B cell (primary cell): ENCODE measurements around the gene NUDT12. TPM values are rescaled to one million over a fixed set of nuclear protein-coding genes. Genes with fewer than 3 reads are reported as not detected.

Source experiments
- ATAC-seq: fragments of 200-7000 bp; cut with Tn5 transposase; one replicate; pipeline ENCODE4 v1.10.0; 2021; ENCODE audit warnings: low read depth, mild to moderate bottlenecking, moderate number of reproducible peaks, moderate library complexity
- CTCF ChIA-PET: fragments of 350-600 bp; sonication (Branson Sonifier 250); formaldehyde crosslinking; loops from one replicate; lab custom pipeline; 2021; ENCODE audit warnings: antibody characterized with exemption, inconsistent platforms; lab: Charles Lee
- POLR2A ChIA-PET: fragments of 350-600 bp; sonication (Branson Sonifier 250); formaldehyde crosslinking; loops from one replicate; lab custom pipeline; 2021; ENCODE audit warnings: antibody characterized with exemption; lab: Charles Lee
- DNase-seq: peaks from one replicate; pipeline ENCODE4 v3.0.0; 2013
- H2AFZ ChIP-seq: 2 replicates; pipeline ENCODE4 v1.6.1; 2012; ENCODE audit warnings: mild to moderate bottlenecking, low read depth, low read length; ENCODE audit not compliant: insufficient read depth, poor library complexity, severe bottlenecking
- H3K27ac ChIP-seq, 2 donors: 1 replicate in 1 of 2; 2 replicates in 1 of 2; pipeline ENCODE4 v1.5.1; 2012 to 2013; ENCODE audit warnings: low read length in 2 of 2, mild to moderate bottlenecking in 2 of 2, moderate library complexity in 1 of 2
- H3K27me3 ChIP-seq, 4 experiments: fragments of 200-600 bp in 1 of 4; sonication (generic) in 1 of 4; replicated peaks in 1 of 4; 1 replicate in 2 of 4; 2 replicates in 2 of 4; pipeline versions ENCODE4 v1.6.1 to v1.7.0; 2013 to 2016; ENCODE audit warnings: low read length in 3 of 4, mild to moderate bottlenecking in 2 of 4, mixed read lengths in 1 of 4, moderate library complexity in 1 of 4; ENCODE audit not compliant: insufficient read depth in 4 of 4, control insufficient read depth in 3 of 4; ENCODE audit errors: control extremely low read depth in 1 of 4
- H3K36me3 ChIP-seq, 2 experiments: replicated peaks in 1 of 2; 1 replicate in 1 of 2; 2 replicates in 1 of 2; pipeline versions ENCODE4 v1.6.1 to v1.7.1; 2013; ENCODE audit warnings: low read length in 1 of 2; ENCODE audit not compliant: insufficient read depth in 2 of 2, control insufficient read depth in 1 of 2; ENCODE audit errors: control extremely low read depth in 1 of 2, extremely low read depth in 1 of 2
- H3K4me1 ChIP-seq, 2 donors: fragments of 200-600 bp in 1 of 2; sonication (generic) in 1 of 2; 1 replicate in 1 of 2; 2 replicates in 1 of 2; pipeline versions ENCODE4 v1.5.1 to v1.6.1; 2013 to 2017; ENCODE audit warnings: low read length in 2 of 2; ENCODE audit not compliant: control insufficient read depth in 2 of 2, insufficient read depth in 2 of 2
- H3K4me2 ChIP-seq: replicated peaks from 2 replicates; pipeline ENCODE3; 2012; ENCODE audit warnings: mild to moderate bottlenecking, low read depth, low read length; ENCODE audit not compliant: poor library complexity, severe bottlenecking
- H3K4me3 ChIP-seq, 5 experiments: fragments of 200-600 bp in 1 of 5; sonication (generic) in 1 of 5; 1 replicate in 3 of 5; 2 replicates in 2 of 5; pipeline versions ENCODE4 v1.5.1 to v1.7.0; 2011 to 2016; ENCODE audit warnings: low read length in 4 of 5, mild to moderate bottlenecking in 4 of 5, low read depth in 2 of 5, control low read depth in 1 of 5, moderate library complexity in 1 of 5; ENCODE audit not compliant: insufficient read depth in 1 of 5; ENCODE audit errors: control extremely low read depth in 1 of 5, extremely low read depth in 1 of 5
- H3K79me2 ChIP-seq: fragments of 200-600 bp; sonication (generic); one replicate; pipeline ENCODE4 v1.6.0; 2016; ENCODE audit warnings: low read length; ENCODE audit not compliant: control insufficient read depth, insufficient read depth
- H3K9ac ChIP-seq: fragments of 200-600 bp; sonication (generic); 2 replicates; pipeline ENCODE4 v1.6.1; 2017; ENCODE audit warnings: mild to moderate bottlenecking, low read length, moderate library complexity
- H3K9me3 ChIP-seq, 3 donors: one replicate each; pipeline versions ENCODE4 v1.6.1 to v1.7.1; 2013; ENCODE audit warnings: low read length in 2 of 3; ENCODE audit not compliant: control insufficient read depth in 2 of 3, insufficient read depth in 1 of 3; ENCODE audit errors: control extremely low read depth in 1 of 3
- H4K20me1 ChIP-seq: 2 replicates; pipeline ENCODE4 v1.6.0; 2012; ENCODE audit warnings: mild to moderate bottlenecking, low read length; ENCODE audit not compliant: insufficient read depth, control insufficient read depth, poor library complexity, severe bottlenecking
- H3K27ac Mint-ChIP-seq: one replicate; pipeline ENCODE4 v1.8.0; 2021; ENCODE audit warnings: mixed read lengths
- H3K27me3 Mint-ChIP-seq: one replicate; pipeline ENCODE4 v1.8.0; 2021; ENCODE audit warnings: mixed read lengths
- H3K4me1 Mint-ChIP-seq: one replicate; pipeline ENCODE4 v1.8.0; 2021; ENCODE audit warnings: mixed read lengths
- H3K4me3 Mint-ChIP-seq: one replicate; pipeline ENCODE4 v1.8.0; 2021; ENCODE audit warnings: mixed read lengths
- H3K9me3 Mint-ChIP-seq: one replicate; pipeline ENCODE4 v1.8.0; 2022; ENCODE audit warnings: mixed read lengths; ENCODE audit not compliant: insufficient read depth
- EZH2 ChIP-seq: IDR thresholded peaks from 2 replicates; pipeline ENCODE4 v1.6.1; 2012; ENCODE audit warnings: borderline replicate concordance, low read depth, mild to moderate bottlenecking, moderate library complexity, low read length; ENCODE audit not compliant: insufficient read depth, poor library complexity, severe bottlenecking
- WGBS: methylation state at CpG from one replicate; pipeline ENCODE4 v1.1.5; 2013; ENCODE audit warnings: missing lambda C conversion rate; ENCODE audit not compliant: insufficient coverage; 5-methylcytosine and 5-hydroxymethylcytosine counted together
- intact Hi-C: fragments of 100-400 bp; cut with micrococcal nuclease; formaldehyde crosslinking; loops from one replicate; pipeline ENCODE4 v1.10.0; 2022
- polyA plus RNA-seq: library from polyadenylated mRNA; depleted of rRNA; stranded (reverse); fragments of >200 nt; gene quantifications from 2 replicates; pipeline ENCODE4 v1.2.3, GENCODE V29; 2012
- total RNA-seq, 2 donors: library from RNA; stranded (reverse); fragments of 120-200 nt in 1 of 2; gene quantifications; 1 replicate in 1 of 2; 2 replicates in 1 of 2; pipeline versions ENCODE4 v1.2.3 to v1.2.4, GENCODE V29; 2013 to 2022
- TF ChIP-seq, protein P1 (sequence below): fragments of 200-600 bp; IDR thresholded peaks from one replicate; pipeline ENCODE4 v1.8.0; 2022; ENCODE audit warnings: antibody characterized with exemption, mild to moderate bottlenecking

The NUDT12 gene
- total and polyA plus RNA-seq, 2 donors (not counting 1 experiment from before 2014, with no cell fraction given), result 0.97 to 2.6 TPM

- H3K9ac ChIP-seq, result no peak overlapping the region
- H3K27me3 ChIP-seq, result no peaks in the 10 kb centered on the region
- ATAC-seq, result no peak
- no peaks in the 10 kb centered on the region for H3K36me3 ChIP-seq
- Mint-ChIP-seq H3K27me3 (no peaks in the 10 kb centered on the region), H3K27ac (no peak overlapping the region), H3K9me3 (no peaks in the 10 kb centered on the region), H3K4me3 (no peak overlapping the region), H3K4me1 (no peaks in the 10 kb centered on the region)
- ChIA-PET POLR2A (no interaction called here), CTCF (interaction anchor here (1.1 kb wide), 1 partner anchor 8 kb away, joined by 3 read pairs; no protein-coding TSS in a partner anchor)
- no CpG with 5 or more reads among the region's 3 CpGs for WGBS
- no peaks in the 10 kb centered on the region for H4K20me1 ChIP-seq
- H3K4me1 ChIP-seq, result no peaks in the 10 kb centered on the region
- intact Hi-C loops, result no loop called here
- no peaks in the 10 kb centered on the region for H3K9me3 ChIP-seq
- no peak overlapping the region for H3K4me3 ChIP-seq
- no peak overlapping the region for H2AFZ ChIP-seq
- H3K4me2 ChIP-seq, result no peak overlapping the region
- TF ChIP-seq, protein P1, sequence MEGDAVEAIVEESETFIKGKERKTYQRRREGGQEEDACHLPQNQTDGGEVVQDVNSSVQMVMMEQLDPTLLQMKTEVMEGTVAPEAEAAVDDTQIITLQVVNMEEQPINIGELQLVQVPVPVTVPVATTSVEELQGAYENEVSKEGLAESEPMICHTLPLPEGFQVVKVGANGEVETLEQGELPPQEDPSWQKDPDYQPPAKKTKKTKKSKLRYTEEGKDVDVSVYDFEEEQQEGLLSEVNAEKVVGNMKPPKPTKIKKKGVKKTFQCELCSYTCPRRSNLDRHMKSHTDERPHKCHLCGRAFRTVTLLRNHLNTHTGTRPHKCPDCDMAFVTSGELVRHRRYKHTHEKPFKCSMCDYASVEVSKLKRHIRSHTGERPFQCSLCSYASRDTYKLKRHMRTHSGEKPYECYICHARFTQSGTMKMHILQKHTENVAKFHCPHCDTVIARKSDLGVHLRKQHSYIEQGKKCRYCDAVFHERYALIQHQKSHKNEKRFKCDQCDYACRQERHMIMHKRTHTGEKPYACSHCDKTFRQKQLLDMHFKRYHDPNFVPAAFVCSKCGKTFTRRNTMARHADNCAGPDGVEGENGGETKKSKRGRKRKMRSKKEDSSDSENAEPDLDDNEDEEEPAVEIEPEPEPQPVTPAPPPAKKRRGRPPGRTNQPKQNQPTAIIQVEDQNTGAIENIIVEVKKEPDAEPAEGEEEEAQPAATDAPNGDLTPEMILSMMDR, result no peak
- no peak for TF ChIP-seq EZH2
- H3K27ac ChIP-seq, result no peak overlapping the region
- H3K79me2 ChIP-seq, result no peaks in the 10 kb centered on the region
- no peak for DNase-seq
Observed at GRCh38 chr5:103505581-103506305, 56.8 kb downstream of the NUDT12 start.

DNA sequence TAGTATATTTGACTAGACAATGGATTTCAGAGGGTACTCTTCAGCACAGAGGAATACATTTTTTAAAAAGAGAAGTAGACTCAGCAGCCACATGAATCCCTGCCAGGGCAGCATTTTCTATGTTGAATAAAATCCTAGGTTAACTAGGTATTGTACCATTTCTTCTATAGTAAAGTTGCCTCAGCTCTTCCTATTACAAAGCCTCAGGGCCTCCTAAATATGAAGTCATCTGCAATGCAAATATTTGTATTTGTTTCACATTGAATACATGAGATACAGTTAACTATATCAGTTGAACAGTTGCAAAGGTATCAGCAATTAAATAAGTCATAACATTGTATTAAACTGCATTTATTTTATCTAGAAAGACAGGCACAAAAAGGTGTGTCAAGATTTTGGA lies 59.5 kb downstream of the NUDT12 start:
- H2AFZ ChIP-seq, result no peak overlapping the region
- no peaks in the 10 kb centered on the region for H3K9me3 ChIP-seq
- POLR2A ChIA-PET, result no interaction called here
- DNase-seq, result no peak
- no peaks in the 10 kb centered on the region for H4K20me1 ChIP-seq
- no peaks in the 10 kb centered on the region for H3K9me3 Mint-ChIP-seq
- no peaks in the 10 kb centered on the region for H3K4me1 Mint-ChIP-seq
- H3K79me2 ChIP-seq, result no peaks in the 10 kb centered on the region
- TF ChIP-seq, protein P1, result no peak
- no peak for TF ChIP-seq EZH2
- no peak overlapping the region for H3K4me3 ChIP-seq
- H3K4me3 Mint-ChIP-seq, result no peak overlapping the region
- no peak overlapping the region for H3K4me2 ChIP-seq
- no peak overlapping the region for H3K27ac ChIP-seq
- H3K9ac ChIP-seq, result no peak overlapping the region
- intact Hi-C loops, result no loop called here
- CTCF ChIA-PET, result no interaction called here
- no peaks in the 10 kb centered on the region for H3K36me3 ChIP-seq
- H3K27me3 ChIP-seq, result no peaks in the 10 kb centered on the region
- H3K27me3 Mint-ChIP-seq, result no peaks in the 10 kb centered on the region
- ATAC-seq, result no peak
- no peaks in the 10 kb centered on the region for H3K4me1 ChIP-seq
- no peak overlapping the region for H3K27ac Mint-ChIP-seq
